ENCODE data around the gene BTBD9. TPM values are rescaled to one million over a fixed set of nuclear protein-coding genes. Genes with fewer than 3 reads are reported as not detected.

BTBD9 gene
- total and polyA plus RNA-seq, 9 of the 15 experiments (the other 6 are each of a cell fraction or from before 2014, with no cell fraction given): 0.08 to 1.6 (median 0.58) TPM

DNA sequence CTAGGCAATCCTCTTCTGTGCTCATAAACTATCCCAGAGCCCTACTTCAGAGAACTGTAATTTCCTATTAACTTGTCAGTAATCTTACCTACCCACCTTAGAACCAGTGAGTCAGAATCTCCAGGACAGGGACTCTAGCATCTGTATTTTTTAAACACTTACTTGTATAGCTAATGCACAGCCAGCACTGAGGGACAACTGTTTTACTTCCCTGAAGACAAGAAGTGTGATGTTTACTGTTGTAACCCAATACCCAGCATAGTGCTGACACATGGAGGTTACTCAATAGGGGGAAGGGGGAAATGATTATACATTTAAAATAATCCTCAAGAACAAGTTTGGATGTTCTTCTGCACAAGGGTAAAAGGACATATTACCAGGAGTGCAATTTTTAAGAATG is 130.8 kb downstream of the BTBD9 start:
- ChIA-PET POLR2A (interaction anchor here (1.2 kb wide), 1 partner anchor 15 kb away, joined by 4 read pairs; no protein-coding TSS in a partner anchor), CTCF (ENCODE audit: low intra/inter-chr PET ratio) (no interaction called here)
- no peak overlapping the region for H3K27ac ChIP-seq (ENCODE audit: extremely low read depth, low read depth, low read length)
- H4K20me1 ChIP-seq (replicated peaks; ENCODE audit: control insufficient read depth, insufficient read depth, low read length): no peaks in the 10 kb centered on the region
- H3K27me3 ChIP-seq (ENCODE audit: control insufficient read depth in 2 of 2, insufficient read depth in 2 of 2, low read length in 2 of 2): peaks cover 14 to 18% of the 10 kb centered on the region in 2 experiments
- FAIRE-seq: no peak
- no peak for TF ChIP-seq MECOM (CRISPR knock-in tag; IDR thresholded peaks at IDR 0.05)
- TF ChIP-seq ZNF121 (CRISPR knock-in tag; conservative IDR thresholded peaks at IDR 0.05): no peak
- TF ChIP-seq MAFG (tag; conservative IDR thresholded peaks at IDR 0.05): no peak
- no peak for TF ChIP-seq TRIM24 (IDR thresholded peaks at IDR 0.05)
- no peak for TF ChIP-seq ZNF717 (CRISPR knock-in tag; IDR thresholded peaks at IDR 0.05)
- TF ChIP-seq NR2F6 (CRISPR knock-in tag; IDR thresholded peaks at IDR 0.05): no peak
- TF ChIP-seq SP2 (IDR thresholded peaks at IDR 0.05; ENCODE audit: extremely low read depth, low read depth, low read length, poor library complexity, severe bottlenecking): no peak
- no peak for TF ChIP-seq L3MBTL2 (IDR thresholded peaks at IDR 0.05)
- no peak for TF ChIP-seq FOXK2 (conservative IDR thresholded peaks at IDR 0.05 in 1 of 2, IDR thresholded peaks at IDR 0.05 in 1 of 2; ENCODE audit: low read depth in 2 of 2)
- TF ChIP-seq RBM22 (IDR thresholded peaks at IDR 0.05; ENCODE audit: low read depth, low read length, poor library complexity, severe bottlenecking): no peak
- no peak for TF ChIP-seq ZC3H11A (IDR thresholded peaks at IDR 0.05; ENCODE audit: low read depth, low read length)
- no peak for TF ChIP-seq NR2C2 (CRISPR knock-in tag; IDR thresholded peaks at IDR 0.05)
- TF ChIP-seq NR2C2 (tag; IDR thresholded peaks at IDR 0.05): no peak
- TF ChIP-seq ZNF589 (CRISPR knock-in tag; IDR thresholded peaks at IDR 0.05; ENCODE audit: low read depth): no peak
- TF ChIP-seq ZNF431 (CRISPR knock-in tag; IDR thresholded peaks at IDR 0.05): no peak
- no peak for TF ChIP-seq RHOXF2B (CRISPR knock-in tag; conservative IDR thresholded peaks at IDR 0.05)
- TF ChIP-seq ZNF174 (CRISPR knock-in tag; IDR thresholded peaks at IDR 0.05): no peak
- no peaks in the 10 kb centered on the region for H3K4me1 ChIP-seq (replicated peaks in 1 of 2; ENCODE audit: control insufficient read depth in 2 of 2, insufficient read depth in 2 of 2, low read length in 2 of 2)
- no peak overlapping the region for H3K9ac ChIP-seq (ENCODE audit: insufficient read depth in 1 of 2, low read depth in 2 of 2, low read length in 2 of 2)
- H3K9me1 ChIP-seq (ENCODE audit: control insufficient read depth, insufficient read depth, low read length): no peaks in the 10 kb centered on the region
- no peak overlapping the region for H2AFZ ChIP-seq (ENCODE audit: low read depth, low read length)
- H3K4me3 ChIP-seq: no peak overlapping the region
- BruUV-seq (replicated peaks): no TSS peak
- ATAC-seq: no peak
- no peaks in the 10 kb centered on the region for H3K79me2 ChIP-seq (ENCODE audit: control insufficient read depth, insufficient read depth, low read length)
- in situ Hi-C loops (cut with MboI): no loop called here
- H3K4me2 ChIP-seq (ENCODE audit: insufficient read depth, low read length): no peak overlapping the region
- H3K9me3 ChIP-seq (replicated peaks; ENCODE audit: control insufficient read depth, insufficient read depth, low read depth, low read length): no peaks in the 10 kb centered on the region
- no peak for DNase-seq (ENCODE audit: extremely low read depth in 1 of 4, low spot score in 3 of 4)
- H3K36me3 ChIP-seq (ENCODE audit: control insufficient read depth, insufficient read depth, low read length): no peaks in the 10 kb centered on the region
- intact Hi-C loops (cut with micrococcal nuclease): no loop called here
